SW 1271 (cell line): ENCODE results near the gene NR1H2.
"Not testable (repeated sequence)": the region's sequence is repeated elsewhere in the genome, so short reads cannot be mapped to it uniquely, and the experiment has no call there.

ENCODE experiments used
- DNase-seq, 2 experiments: peaks; one replicate each; lab custom pipeline; 2025; lab: John Stamatoyannopoulos, UW

NR1H2 gene

GRCh38 chr19:50344661-50345318 lies 31.5 kb upstream of the NR1H2 start:
- no peak for DNase-seq

DNA sequence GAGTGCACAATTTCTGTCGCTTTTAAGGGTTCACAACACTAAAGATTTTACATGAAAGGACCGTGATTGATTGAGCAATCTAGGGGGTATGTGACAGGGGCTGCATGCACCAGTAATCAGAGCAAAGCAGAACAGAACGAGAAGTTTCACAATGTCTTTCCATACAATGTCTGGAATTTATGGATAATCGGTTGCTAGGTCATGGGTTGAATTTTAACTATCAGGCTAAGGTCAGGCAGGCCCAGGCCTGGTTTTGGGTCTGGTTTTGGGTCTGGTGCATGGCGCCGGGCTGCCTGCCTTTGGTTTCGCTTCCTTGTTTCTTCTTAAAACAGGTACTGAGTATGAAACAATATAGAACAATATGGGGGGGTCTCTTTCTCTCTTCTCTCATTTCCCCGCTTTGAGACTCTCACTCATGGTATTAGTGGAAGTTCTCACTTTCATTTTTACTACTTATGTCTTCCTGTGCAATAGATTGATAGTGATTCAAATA lies 29.1 kb upstream of the NR1H2 start:
- not testable (repeated sequence) for DNase-seq

DNA sequence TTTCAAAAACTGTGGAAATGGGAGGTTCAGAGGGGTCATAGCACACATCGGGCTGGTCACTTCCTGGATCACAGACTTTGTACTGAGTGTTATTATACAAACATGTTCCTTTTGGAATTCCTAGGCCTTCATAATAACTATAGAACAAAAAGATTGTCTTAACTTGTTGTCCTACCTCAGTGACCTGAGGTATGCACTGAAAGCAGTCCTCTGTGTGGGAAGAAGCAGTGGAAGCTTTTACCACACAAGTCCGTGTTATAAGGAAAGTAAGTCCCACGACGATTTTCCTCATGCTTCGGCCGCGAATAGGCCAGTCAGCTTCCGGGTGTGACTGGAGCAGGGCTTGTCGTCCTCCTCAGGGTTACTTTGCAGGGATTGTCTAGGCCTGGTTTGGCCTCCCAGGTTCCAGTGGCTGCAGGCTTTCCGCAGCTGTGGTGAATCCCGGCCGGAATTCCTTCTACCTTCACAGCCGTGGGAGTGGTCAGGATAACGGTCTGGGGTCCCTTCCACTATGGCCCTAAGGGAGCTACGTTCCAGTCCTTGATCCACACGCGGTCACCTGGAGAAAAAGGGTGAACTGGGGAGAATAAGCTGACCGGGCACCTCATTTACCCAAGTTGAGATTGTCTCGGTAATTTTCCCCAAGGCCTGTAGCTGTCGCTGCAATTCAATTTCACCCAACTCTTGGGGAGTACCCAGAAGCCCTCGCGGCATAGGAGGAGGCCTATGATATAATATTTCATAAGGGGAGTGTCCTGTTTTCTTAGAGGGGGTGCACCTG lies 26.8 kb upstream of the NR1H2 start:
- DNase-seq: no peak

DNA sequence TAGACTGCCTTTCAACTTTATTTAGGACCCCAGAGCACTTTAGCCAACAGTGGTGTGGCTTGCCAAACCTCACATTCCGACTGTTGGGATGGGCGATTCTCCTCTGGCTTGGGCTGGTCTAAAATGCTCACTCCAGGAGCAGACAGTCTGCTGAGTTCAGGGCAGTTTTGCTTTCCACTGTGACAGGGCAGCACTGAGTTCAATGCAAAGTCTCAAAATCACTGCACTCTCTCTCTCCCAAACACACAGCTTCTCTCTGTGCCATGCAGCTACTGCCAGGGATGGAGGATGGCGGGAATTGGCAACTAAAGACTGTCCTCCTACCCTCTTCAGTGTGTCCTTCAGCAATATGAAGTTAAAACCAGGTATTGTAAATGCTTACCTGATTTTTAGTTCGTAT lies 24.0 kb upstream of the NR1H2 start:
- DNase-seq: no peak

DNA sequence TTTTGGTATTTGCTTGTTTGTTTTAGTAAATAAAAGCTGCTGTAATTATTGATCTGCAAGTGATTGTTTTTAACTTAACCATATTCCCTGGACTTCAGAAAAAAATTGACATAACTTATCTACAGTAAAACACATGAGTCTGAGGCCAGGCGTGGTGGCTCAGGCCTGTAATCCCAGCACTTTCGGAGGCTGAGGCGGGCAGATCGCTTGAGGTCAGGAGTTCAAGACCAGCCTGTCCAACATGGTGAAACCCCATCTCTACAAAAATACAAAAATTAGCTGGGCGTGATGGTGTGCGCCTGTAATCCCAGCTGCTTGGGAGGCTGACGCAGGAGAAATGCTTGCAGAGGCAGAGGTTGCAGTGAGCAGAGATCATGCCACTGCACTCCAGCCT lies 22.8 kb upstream of the NR1H2 start:
- not testable (repeated sequence) for DNase-seq

DNA sequence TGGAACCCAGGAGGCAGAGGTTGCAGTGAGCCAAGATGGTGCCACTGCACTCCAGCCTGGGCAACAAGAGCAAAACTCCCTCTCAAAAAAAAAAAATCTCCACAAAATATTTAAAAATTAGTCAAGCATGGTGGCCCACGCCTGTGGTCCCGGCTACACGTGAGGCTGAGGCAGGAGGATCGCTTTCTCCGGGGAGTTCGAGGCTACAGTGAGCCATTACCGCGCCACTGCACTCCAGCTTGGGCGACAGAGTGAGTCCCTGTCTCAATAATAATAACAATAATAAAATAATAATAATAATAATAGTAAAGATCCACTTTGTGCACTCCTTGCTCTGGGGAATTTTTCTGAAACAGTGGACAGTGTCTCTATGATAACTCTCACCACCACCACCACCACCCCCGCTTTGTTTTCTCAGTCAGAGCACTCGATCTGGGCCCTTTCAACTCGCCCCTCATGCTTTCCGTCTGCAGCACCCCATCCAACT lies 19.5 kb upstream of the NR1H2 start:
- no peak for DNase-seq

GRCh38 chr19:50357178-50358100 lies 18.8 kb upstream of the NR1H2 start:
- DNase-seq: peak in 1 of 2 experiments; percentile 52

DNA sequence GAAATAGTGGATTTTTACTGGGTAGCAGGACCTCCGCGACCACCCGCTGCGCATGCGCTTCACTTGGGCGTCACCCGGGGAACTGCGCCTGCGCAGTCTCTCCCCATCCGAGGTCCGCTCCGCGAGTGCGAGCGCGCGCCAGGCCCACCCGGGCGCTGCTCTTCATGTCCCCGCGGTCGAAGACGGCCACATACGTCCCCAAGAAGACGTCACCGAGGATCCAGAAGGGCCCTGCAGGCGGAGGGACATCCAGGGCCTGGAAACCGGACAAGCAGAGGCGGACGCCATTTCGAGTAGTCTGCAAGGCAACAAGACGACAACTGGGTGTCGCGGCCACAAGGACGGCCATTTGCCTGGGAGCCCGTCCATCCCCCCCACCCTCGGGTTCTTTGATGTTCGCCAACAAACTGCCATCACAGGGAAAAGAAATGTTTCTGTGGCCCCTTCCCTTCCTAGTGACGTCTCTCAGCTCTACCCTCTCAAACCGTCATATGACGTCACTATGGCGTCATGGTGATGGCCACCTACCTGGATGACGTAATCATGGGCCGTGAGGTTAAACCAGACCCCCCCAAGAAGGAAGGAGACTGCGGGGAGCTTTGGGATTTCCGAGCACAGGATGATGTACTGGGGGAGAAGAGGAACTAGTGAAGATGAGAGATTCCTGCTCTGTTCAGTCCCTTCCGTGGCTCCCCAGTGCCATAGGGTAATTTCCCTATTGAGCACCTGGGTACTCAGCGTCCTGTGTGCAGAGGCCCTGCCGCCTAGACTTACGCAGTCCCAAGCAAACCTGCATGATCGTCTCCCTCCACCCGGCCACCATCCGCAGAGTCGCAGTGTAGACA lies 17.6 kb upstream of the NR1H2 start:
- DNase-seq: no peak

- no peak for DNase-seq
Measured at GRCh38 chr19:50359328-50359818, 16.9 kb upstream of the NR1H2 start.

- DNase-seq: no peak
Measured at GRCh38 chr19:50361290-50362029, 14.8 kb upstream of the NR1H2 start.

DNA sequence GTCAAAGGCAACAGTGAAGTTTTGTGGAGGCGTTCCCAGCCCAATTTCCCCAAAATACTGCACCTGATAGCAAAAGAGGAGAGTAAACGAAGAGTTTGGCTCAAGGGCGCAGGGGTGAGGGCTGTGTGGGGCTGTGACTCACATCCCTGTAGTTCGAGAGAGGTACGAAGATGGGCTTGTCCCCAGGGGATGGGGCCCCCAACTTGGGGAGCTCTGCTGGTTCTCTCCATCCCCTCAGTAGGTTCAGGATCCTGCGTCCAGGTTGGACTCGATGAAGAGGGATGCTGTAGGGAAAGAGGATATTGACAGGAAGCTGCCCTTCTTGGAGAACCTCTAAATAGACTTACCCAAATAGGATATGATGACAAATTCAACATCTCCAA lies 14.2 kb upstream of the NR1H2 start:
- DNase-seq: no peak

- DNase-seq: no peak
Measured at GRCh38 chr19:50362656-50363424, 13.4 kb upstream of the NR1H2 start.

DNA sequence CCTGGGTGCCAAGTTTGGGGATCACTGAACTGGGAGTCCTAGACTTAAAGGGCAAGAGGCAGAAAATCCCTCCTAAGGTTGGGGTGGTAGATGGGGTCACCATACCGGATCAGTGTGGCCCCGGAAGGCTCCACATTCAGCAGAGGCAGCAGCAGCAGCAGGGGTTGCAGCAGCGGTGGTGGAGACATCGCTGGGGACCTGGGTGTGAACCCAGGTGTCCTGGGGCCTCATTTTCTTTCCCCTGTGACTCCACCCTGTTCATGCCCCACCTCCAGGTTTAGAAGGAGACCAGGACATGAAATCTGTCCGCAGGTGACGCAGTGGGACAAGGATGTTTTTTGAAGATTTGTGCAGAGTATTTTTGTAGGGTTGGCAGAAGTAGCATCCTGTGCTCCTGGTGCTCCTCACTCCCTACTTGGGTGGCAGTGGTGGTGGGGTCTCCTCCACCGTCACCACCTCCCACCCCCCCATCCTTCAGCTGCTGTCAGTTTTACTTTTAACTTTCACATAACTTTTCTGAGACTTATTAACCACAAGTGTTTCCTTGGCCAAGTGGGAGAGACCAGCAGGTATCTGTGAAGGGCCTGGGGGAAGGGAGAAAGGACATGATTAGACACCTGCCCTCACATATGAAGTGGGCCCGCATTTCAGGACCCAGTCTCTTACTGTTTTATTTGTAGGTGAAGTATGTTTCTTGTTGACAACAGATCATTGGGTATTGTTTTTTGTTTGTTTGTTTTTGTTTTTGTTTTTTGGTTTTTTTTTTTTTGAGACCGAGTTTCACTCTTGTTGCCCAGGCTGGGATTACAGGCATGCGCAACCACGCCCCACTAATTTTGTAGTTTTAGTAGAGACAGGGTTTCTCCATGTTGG lies 10.6 kb upstream of the NR1H2 start, which contains the start of gene NAPSA:
TSS of gene NAPSA (minus strand) at position 206 of the 873 bp plus-strand sequence. CDS start at position 188, 18 bp downstream.
- DNase-seq: no peak

DNA sequence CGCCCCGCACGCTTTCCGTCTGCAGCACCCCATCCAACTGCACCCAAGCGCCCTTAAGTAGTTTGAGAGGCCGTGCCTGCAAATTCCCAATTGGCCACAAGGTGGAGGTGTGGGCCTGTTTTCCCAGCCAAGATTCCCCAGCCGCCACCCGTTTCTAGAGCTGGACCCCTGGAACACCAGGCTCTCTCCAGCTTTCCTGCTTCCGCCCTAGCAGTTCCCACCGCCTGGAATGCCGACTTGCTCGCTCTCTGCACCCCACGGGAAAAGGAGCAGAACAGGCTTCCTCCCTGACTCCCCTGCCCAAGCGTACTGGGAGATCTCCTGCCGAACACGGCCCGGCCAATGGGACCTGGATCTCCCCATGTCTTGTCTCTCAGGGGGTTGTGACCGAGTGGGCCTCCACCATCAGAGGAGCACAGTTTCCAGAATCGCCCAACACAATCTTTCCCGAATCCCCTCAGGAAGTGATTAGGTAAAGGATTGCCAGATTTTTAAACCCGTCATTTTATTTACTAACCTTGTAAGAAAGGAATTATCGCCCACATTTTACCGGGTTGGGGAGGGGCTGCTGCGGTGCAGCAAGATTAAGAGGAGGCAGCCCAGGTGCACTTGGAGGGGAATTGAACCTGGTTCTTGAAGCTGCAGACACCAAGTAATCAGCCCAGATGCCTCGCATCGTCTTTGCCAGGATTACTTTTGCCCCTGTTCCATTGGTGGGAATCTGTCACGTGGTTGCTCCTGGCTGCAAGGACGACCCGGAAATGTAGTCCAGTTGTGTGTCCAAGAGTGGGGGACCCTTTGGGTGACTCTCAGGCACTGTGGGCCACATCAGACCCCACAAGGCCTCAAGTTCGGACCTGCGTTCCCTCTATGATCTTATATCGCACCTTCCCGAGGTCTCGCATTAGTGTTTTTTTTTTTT lies 7.3 kb upstream of the NR1H2 start:
- peak in 1 of 2 experiments; percentile 34 for DNase-seq

GRCh38 chr19:50371914-50372475 lies 4.3 kb upstream of the NR1H2 start:
- no peak for DNase-seq

DNA sequence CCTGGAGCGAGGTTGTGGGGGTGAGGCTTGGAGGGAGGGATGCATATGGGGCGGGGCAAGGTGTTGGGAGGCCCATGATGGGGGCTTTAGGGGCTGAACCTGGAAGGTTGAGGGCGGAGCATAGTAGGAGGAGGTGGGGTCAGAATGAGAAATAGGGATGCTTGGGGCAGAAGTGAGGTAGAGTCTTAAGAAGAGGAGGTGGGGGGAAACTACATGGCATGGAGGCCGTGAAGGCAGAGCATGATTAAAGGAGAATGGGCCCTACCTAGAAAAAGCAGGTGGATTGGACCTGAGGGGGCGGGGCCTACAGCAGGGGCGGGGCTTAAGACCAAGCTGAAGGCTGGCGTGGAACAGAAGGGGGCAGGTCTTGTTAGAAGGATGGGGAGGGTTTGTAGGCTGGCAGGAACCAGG lies 799 bp downstream of the NR1H2 start:
- DNase-seq: no peak

- DNase-seq: no peak
Measured at GRCh38 chr19:50377517-50377916, 1.3 kb downstream of the NR1H2 start.
